Measurements from ENCODE around the gene ZNF652. TPM values are rescaled to one million over a fixed set of nuclear protein-coding genes. Genes with fewer than 3 reads are reported as not detected.
A peak's percentile ranks its signal among the peaks of the same experiment; 100 is the strongest.

Gene ZNF652
- total RNA-seq, 4 donors from 2014 or later, result 58.8 to 124 (median 103) TPM

- intact Hi-C loops (cut with DNase I; ENCODE audit: low total_unique reads), result loop anchor here (5.0 kb wide), 1 partner anchor 76 kb away; no protein-coding TSS in a partner anchor
- TF ChIP-seq POLR2A (IDR thresholded peaks at IDR 0.05), result no peak
- no peak for TF ChIP-seq CTCF (IDR thresholded peaks at IDR 0.05)
- 47 to 48% methylated on average over 2 of the region's 2 CpGs for WGBS, 2 donors
- no peak overlapping the region for H3K4me3 ChIP-seq (ENCODE audit: low read depth, poor library complexity, severe bottlenecking)
- no peak for DNase-seq (ENCODE audit: low spot score in 2 of 2)
Measured at GRCh38 chr17:49316258-49316570, 45.8 kb downstream of the ZNF652 start.

GRCh38 chr17:49315551-49316257, 46.3 kb downstream of the ZNF652 start:
- DNase-seq (ENCODE audit: low spot score in 2 of 2), result peak; percentile 74 to 93

DNA sequence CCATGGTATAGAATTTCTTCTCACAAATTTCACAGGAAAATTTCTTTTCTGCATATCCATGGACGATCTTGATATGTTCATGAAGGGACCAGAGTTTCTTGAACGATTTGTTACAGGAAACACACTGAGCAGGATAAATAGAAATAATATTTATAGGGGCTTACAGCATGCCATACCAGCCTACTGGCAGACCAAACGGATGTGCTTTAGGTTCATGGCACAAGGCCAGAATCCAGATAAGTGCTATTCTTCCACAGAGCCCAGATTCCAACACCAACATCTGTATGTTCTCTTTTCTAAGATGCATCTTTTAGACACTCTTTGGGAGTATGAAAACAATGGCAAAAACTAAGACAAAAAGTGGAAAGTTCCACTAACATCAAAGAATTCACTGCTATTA, 49.3 kb downstream of the ZNF652 start:
- H3K4me3 ChIP-seq (ENCODE audit: low read depth, poor library complexity, severe bottlenecking), result no peak overlapping the region
- 83 to 85% methylated on average over 3 of the region's 3 CpGs for WGBS, 2 donors
- intact Hi-C loops (cut with DNase I; ENCODE audit: low total_unique reads), result no loop called here
- TF ChIP-seq POLR2A (IDR thresholded peaks at IDR 0.05) (no peak), CTCF (IDR thresholded peaks at IDR 0.05) (no peak)
- no peak for DNase-seq (ENCODE audit: low spot score in 2 of 2)

More at GRCh38 chr17:49315551-49316257, 46.3 kb downstream of the ZNF652 start:
- WGBS, 2 donors, result 32% methylated on average over 9 of the region's 9 CpGs
- intact Hi-C loops (cut with DNase I; ENCODE audit: low total_unique reads), result loop anchor here (5.0 kb wide), 1 partner anchor 77 kb away; no protein-coding TSS in a partner anchor
- H3K4me3 ChIP-seq (ENCODE audit: low read depth, poor library complexity, severe bottlenecking), result no peak overlapping the region
- no peak for TF ChIP-seq POLR2A (IDR thresholded peaks at IDR 0.05)
- TF ChIP-seq CTCF (IDR thresholded peaks at IDR 0.05), result no peak

DNA sequence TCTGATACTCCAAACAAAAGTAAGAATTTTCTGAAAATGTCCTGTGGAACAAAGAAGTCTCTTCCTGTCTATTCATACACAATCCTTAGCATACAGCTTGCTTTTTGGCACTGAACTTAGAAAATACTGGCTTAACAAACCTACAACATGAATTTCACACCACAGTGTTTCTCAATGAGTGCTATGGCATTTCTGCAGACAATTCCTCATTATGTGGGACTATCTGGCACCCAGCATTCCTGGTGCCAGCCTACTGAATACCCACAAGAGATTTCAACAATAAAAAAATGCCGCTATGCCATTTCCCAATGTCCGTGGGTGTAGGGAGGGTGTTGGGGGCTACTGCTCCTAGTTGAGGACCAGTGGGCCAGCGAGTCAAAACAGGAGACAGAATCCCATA, 62.1 kb downstream of the ZNF652 start:
- 77 to 89% methylated on average over 3 of the region's 3 CpGs for WGBS, 2 donors

GRCh38 chr17:49298371-49298976, 63.6 kb downstream of the ZNF652 start:
- no peak for DNase-seq (ENCODE audit: low spot score in 2 of 2)
- no peak overlapping the region for H3K4me3 ChIP-seq (ENCODE audit: low read depth, poor library complexity, severe bottlenecking)
- intact Hi-C loops (cut with DNase I; ENCODE audit: low total_unique reads), result no loop called here
- no peak for TF ChIP-seq POLR2A (IDR thresholded peaks at IDR 0.05)
- no peak for TF ChIP-seq CTCF (IDR thresholded peaks at IDR 0.05)
- WGBS, 2 donors, result 91% methylated on average over 13 of the region's 13 CpGs

More for the DNA sequence above, 62.1 kb downstream of the ZNF652 start:
- DNase-seq (ENCODE audit: low spot score in 2 of 2), result no peak
- no peak for TF ChIP-seq CTCF (IDR thresholded peaks at IDR 0.05)
- no peak for TF ChIP-seq POLR2A (IDR thresholded peaks at IDR 0.05)
- no peak overlapping the region for H3K4me3 ChIP-seq (ENCODE audit: low read depth, poor library complexity, severe bottlenecking)
- intact Hi-C loops (cut with DNase I; ENCODE audit: low total_unique reads), result no loop called here

Measured in lower leg skin (tissue), 4 donors.